WTC11 (cell line): Measurements from ENCODE around the gene PHLDB2.

ENCODE experiments used
- CREB1 ChIP-seq: sonication (generic); formaldehyde crosslinking; IDR thresholded peaks from 2 replicates; pipeline ENCODE4 v1.8.0; 2023; ENCODE audit warnings: mild to moderate bottlenecking, missing genetic modification reagents
- MXD4 ChIP-seq: fragments of 250-450 bp; sonication (Bioruptor Pico); IDR thresholded peaks from 2 replicates; pipeline ENCODE4 v1.8.0; 2021; ENCODE audit warnings: mild to moderate bottlenecking, moderate library complexity, borderline replicate concordance
- ZNF232 ChIP-seq: sonication (generic); formaldehyde crosslinking; IDR thresholded peaks from 2 replicates; pipeline ENCODE4 v1.8.0; 2022; ENCODE audit warnings: mild to moderate bottlenecking, missing genetic modification reagents
- TF ChIP-seq, protein P1 (sequence below): fragments of 200-600 bp; IDR thresholded peaks from 2 replicates; pipeline ENCODE4 v1.8.0; 2022; ENCODE audit warnings: antibody characterized with exemption
- TF ChIP-seq, protein P2 (sequence below): sonication (generic); formaldehyde crosslinking; IDR thresholded peaks from 2 replicates; pipeline ENCODE4 v1.8.1; 2022; ENCODE audit warnings: low read depth, mild to moderate bottlenecking, moderate library complexity, missing genetic modification reagents, borderline replicate concordance
- TF ChIP-seq, protein P3 (sequence below): sonication (generic); formaldehyde crosslinking; IDR thresholded peaks from 2 replicates; pipeline ENCODE4 v1.8.0; 2022; ENCODE audit warnings: mild to moderate bottlenecking, missing genetic modification reagents

DNA sequence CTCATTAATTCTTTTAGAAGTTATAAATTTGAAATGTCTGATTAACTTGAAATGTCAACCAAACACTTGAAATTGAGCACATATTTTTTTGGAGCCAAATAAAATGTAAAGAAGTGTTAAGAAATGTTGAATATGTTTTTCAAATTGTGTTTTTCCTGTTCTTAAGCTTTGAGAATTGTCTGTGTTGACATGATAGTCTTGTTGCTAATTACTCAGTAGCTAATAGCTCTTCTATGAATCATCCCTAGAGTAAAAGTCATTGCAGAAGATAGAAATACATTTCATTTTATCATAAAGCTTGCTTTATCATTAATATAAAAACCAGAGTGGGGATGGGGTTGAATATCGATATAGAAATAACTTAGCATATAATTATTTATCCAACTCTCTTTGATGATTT lies 77.9 kb downstream of the PHLDB2 start:
- TF ChIP-seq, protein P1, sequence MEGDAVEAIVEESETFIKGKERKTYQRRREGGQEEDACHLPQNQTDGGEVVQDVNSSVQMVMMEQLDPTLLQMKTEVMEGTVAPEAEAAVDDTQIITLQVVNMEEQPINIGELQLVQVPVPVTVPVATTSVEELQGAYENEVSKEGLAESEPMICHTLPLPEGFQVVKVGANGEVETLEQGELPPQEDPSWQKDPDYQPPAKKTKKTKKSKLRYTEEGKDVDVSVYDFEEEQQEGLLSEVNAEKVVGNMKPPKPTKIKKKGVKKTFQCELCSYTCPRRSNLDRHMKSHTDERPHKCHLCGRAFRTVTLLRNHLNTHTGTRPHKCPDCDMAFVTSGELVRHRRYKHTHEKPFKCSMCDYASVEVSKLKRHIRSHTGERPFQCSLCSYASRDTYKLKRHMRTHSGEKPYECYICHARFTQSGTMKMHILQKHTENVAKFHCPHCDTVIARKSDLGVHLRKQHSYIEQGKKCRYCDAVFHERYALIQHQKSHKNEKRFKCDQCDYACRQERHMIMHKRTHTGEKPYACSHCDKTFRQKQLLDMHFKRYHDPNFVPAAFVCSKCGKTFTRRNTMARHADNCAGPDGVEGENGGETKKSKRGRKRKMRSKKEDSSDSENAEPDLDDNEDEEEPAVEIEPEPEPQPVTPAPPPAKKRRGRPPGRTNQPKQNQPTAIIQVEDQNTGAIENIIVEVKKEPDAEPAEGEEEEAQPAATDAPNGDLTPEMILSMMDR = no peak
- TF ChIP-seq, protein P2, sequence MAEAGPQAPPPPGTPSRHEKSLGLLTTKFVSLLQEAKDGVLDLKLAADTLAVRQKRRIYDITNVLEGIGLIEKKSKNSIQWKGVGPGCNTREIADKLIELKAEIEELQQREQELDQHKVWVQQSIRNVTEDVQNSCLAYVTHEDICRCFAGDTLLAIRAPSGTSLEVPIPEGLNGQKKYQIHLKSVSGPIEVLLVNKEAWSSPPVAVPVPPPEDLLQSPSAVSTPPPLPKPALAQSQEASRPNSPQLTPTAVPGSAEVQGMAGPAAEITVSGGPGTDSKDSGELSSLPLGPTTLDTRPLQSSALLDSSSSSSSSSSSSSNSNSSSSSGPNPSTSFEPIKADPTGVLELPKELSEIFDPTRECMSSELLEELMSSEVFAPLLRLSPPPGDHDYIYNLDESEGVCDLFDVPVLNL (CRISPR knock-in tag) = no peak
- TF ChIP-seq CREB1 (CRISPR knock-in tag) (no peak), ZNF232 (CRISPR knock-in tag) (no peak), MXD4 (CRISPR knock-in tag) (no peak)
- TF ChIP-seq, protein P3, sequence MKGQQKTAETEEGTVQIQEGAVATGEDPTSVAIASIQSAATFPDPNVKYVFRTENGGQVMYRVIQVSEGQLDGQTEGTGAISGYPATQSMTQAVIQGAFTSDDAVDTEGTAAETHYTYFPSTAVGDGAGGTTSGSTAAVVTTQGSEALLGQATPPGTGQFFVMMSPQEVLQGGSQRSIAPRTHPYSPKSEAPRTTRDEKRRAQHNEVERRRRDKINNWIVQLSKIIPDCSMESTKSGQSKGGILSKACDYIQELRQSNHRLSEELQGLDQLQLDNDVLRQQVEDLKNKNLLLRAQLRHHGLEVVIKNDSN (CRISPR knock-in tag) = no peak
